Loucy (cell line): ENCODE results near the gene SPTSSB.

Experiments
- H2AFZ ChIP-seq: fragments of 200-600 bp; sonication (generic); 2 replicates; pipeline ENCODE4 v1.6.0; 2016; ENCODE audit warnings: antibody characterized with exemption, mild to moderate bottlenecking, low read length, moderate library complexity
- H3F3A ChIP-seq: fragments of 200-600 bp; 2 replicates; pipeline ENCODE4 v1.6.0; 2016; ENCODE audit warnings: antibody characterized with exemption, low read depth, mild to moderate bottlenecking
- H3K27me3 ChIP-seq: fragments of 200-600 bp; sonication (generic); 2 replicates; pipeline ENCODE4 v1.6.1; 2014; ENCODE audit warnings: low read length, mild to moderate bottlenecking; ENCODE audit not compliant: insufficient read depth, poor library complexity, severe bottlenecking
- H3K36me3 ChIP-seq: fragments of 200-600 bp; sonication (generic); 2 replicates; pipeline ENCODE4 v1.6.1; 2016; ENCODE audit warnings: low read length; ENCODE audit not compliant: insufficient read depth
- H3K4me1 ChIP-seq: fragments of 200-600 bp; sonication (generic); 2 replicates; pipeline ENCODE4 v1.5.1; 2014; ENCODE audit warnings: low read length, mild to moderate bottlenecking; ENCODE audit not compliant: insufficient read depth, poor library complexity, severe bottlenecking
- H3K4me2 ChIP-seq: fragments of 200-600 bp; sonication (generic); 2 replicates; pipeline ENCODE4 v1.6.0; 2014; ENCODE audit warnings: antibody characterized with exemption, low read length, low read depth, mild to moderate bottlenecking; ENCODE audit not compliant: poor library complexity, severe bottlenecking
- H3K4me3 ChIP-seq: fragments of 200-600 bp; sonication (generic); 2 replicates; pipeline ENCODE4 v1.5.1; 2014; ENCODE audit warnings: low read length, mild to moderate bottlenecking, mixed read lengths; ENCODE audit not compliant: poor library complexity, severe bottlenecking
- H3K79me2 ChIP-seq: fragments of 200-600 bp; sonication (generic); 2 replicates; pipeline ENCODE4 v1.6.1; 2014; ENCODE audit warnings: low read length; ENCODE audit not compliant: insufficient read depth
- H3K9ac ChIP-seq: fragments of 200-600 bp; sonication (generic); 2 replicates; pipeline ENCODE4 v1.6.0; 2014; ENCODE audit warnings: mild to moderate bottlenecking, low read depth, low read length, moderate library complexity; ENCODE audit not compliant: poor library complexity, severe bottlenecking
- H3K9me2 ChIP-seq: fragments of 200-600 bp; sonication (generic); replicated peaks from 2 replicates; pipeline ENCODE4 v1.6.1; 2016; ENCODE audit warnings: low read depth, low read length, mixed read lengths
- H3K9me3 ChIP-seq: fragments of 200-600 bp; sonication (generic); 2 replicates; pipeline ENCODE4 v1.6.1; 2014; ENCODE audit warnings: mild to moderate bottlenecking, antibody characterized with exemption, low read length, low read depth; ENCODE audit not compliant: insufficient read depth
- H4K20me1 ChIP-seq: fragments of 200-600 bp; sonication (generic); 2 replicates; pipeline ENCODE4 v1.6.0; 2014; ENCODE audit warnings: antibody characterized with exemption, low read length, mild to moderate bottlenecking; ENCODE audit not compliant: insufficient read depth, poor library complexity, severe bottlenecking
- CTCF ChIP-seq: fragments of 200-600 bp; sonication (generic); conservative IDR thresholded peaks from 2 replicates; pipeline ENCODE4 v1.5.1; 2014; ENCODE audit warnings: mild to moderate bottlenecking, antibody characterized with exemption, low read length
- EZH2phosphoT487 ChIP-seq: fragments of 200-600 bp; IDR thresholded peaks from 2 replicates; pipeline ENCODE4 v1.6.1; 2018; ENCODE audit warnings: antibody characterized with exemption, mild to moderate bottlenecking, moderate library complexity, borderline replicate concordance

The SPTSSB gene

GRCh38 chr3:161372321-161373260 lies 1.3 kb upstream of the SPTSSB start:
- TF ChIP-seq EZH2phosphoT487 (no peak), CTCF (no peak)
- no peaks in the 10 kb centered on the region for H3F3A ChIP-seq
- no peaks in the 10 kb centered on the region for H3K79me2 ChIP-seq
- no peak overlapping the region for H3K9ac ChIP-seq
- no peaks in the 10 kb centered on the region for H3K9me3 ChIP-seq
- H3K4me2 ChIP-seq, result no peak overlapping the region
- H4K20me1 ChIP-seq, result no peaks in the 10 kb centered on the region
- H3K4me1 ChIP-seq, result no peaks in the 10 kb centered on the region
- no peak overlapping the region for H3K4me3 ChIP-seq
- H2AFZ ChIP-seq, result no peak overlapping the region
- H3K27me3 ChIP-seq, result no peaks in the 10 kb centered on the region
- no peaks in the 10 kb centered on the region for H3K9me2 ChIP-seq
- H3K36me3 ChIP-seq, result no peaks in the 10 kb centered on the region

- no peak overlapping the region for H3K4me2 ChIP-seq
- TF ChIP-seq CTCF (no peak), EZH2phosphoT487 (no peak)
- H3K36me3 ChIP-seq, result no peaks in the 10 kb centered on the region
- H3K27me3 ChIP-seq, result no peaks in the 10 kb centered on the region
- no peaks in the 10 kb centered on the region for H3K9me3 ChIP-seq
- H3K4me3 ChIP-seq, result no peak overlapping the region
- no peaks in the 10 kb centered on the region for H4K20me1 ChIP-seq
- H2AFZ ChIP-seq, result no peak overlapping the region
- no peaks in the 10 kb centered on the region for H3K4me1 ChIP-seq
- no peak overlapping the region for H3K9ac ChIP-seq
- no peaks in the 10 kb centered on the region for H3K79me2 ChIP-seq
- no peaks in the 10 kb centered on the region for H3F3A ChIP-seq
- no peaks in the 10 kb centered on the region for H3K9me2 ChIP-seq
Observed at GRCh38 chr3:161369531-161369930, 1.8 kb downstream of the SPTSSB start.

- no peaks in the 10 kb centered on the region for H3K27me3 ChIP-seq
- H4K20me1 ChIP-seq, result no peaks in the 10 kb centered on the region
- H3K36me3 ChIP-seq, result no peaks in the 10 kb centered on the region
- no peak overlapping the region for H3K9ac ChIP-seq
- no peaks in the 10 kb centered on the region for H3F3A ChIP-seq
- H3K9me2 ChIP-seq, result no peaks in the 10 kb centered on the region
- H3K4me2 ChIP-seq, result no peak overlapping the region
- H3K9me3 ChIP-seq, result no peaks in the 10 kb centered on the region
- no peaks in the 10 kb centered on the region for H3K4me1 ChIP-seq
- H3K79me2 ChIP-seq, result no peaks in the 10 kb centered on the region
- H3K4me3 ChIP-seq, result no peak overlapping the region
- no peak for TF ChIP-seq CTCF
- TF ChIP-seq EZH2phosphoT487, result no peak
- H2AFZ ChIP-seq, result no peak overlapping the region
Observed at GRCh38 chr3:161366094-161366493, 5.2 kb downstream of the SPTSSB start.
